ENCODE measurements around the gene HELZ.
"Not testable (repeated sequence)": the region's sequence is repeated elsewhere in the genome, so short reads cannot be mapped to it uniquely, and the experiment has no call there.

Gene HELZ

GRCh38 chr17:67044016-67044772 lies 200.8 kb downstream of the HELZ start, which contains the start of gene CACNG1:
Gene CACNG1 (plus strand): TSS chr17:67044554. CDS start chr17:67044661, 107 bp downstream.
- DNase-seq, result no peak

DNA sequence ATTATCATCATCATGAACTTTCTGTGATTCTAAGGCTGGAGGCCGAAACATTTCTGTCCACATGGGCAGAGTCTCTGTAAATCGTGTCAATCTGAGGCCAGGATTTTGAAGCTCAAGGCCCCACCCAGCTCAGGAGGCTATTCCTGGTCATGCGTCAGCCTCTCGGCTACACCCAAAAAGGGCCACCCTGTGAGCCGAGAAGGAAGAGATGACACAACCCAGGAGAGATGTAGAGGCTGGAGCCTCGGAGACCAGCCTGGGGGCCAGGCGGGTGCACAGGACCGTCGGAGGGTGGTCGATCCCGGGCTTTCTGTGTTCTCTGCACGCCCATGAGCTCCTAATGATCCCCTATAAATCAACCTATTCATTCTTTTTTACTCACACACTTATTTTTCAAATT lies 201.7 kb downstream of the HELZ start:
- no peak for DNase-seq

- DNase-seq, result no peak
Observed at GRCh38 chr17:67041941-67042899, 202.8 kb downstream of the HELZ start.

- DNase-seq, result no peak
Observed at GRCh38 chr17:67041531-67041930, 203.5 kb downstream of the HELZ start.

GRCh38 chr17:67041119-67041518 lies 203.9 kb downstream of the HELZ start:
- not testable (repeated sequence) for DNase-seq

DNA sequence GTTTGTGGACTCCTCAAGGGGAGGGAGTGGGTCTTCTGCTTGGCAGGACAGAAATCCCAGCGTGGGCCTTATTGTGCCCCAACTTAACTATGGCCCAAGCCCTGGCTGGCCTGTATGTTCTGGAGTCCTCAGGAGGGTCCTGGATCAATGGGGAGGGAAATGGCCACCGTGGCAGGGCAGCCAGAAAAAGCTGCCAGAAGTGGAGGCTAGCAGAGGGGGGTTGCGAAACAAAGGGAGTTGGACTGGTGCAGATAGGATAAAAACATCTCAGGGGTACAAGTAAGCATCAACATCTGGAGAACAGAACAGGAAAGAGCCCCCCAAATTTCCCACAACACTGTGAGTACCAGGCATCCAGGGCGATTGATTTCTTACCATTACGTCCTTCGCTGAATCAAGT lies 204.3 kb downstream of the HELZ start:
- no peak for DNase-seq

- no peak for DNase-seq
Observed at GRCh38 chr17:67038861-67039365, 206.1 kb downstream of the HELZ start.

- no peak for DNase-seq
Observed at GRCh38 chr17:67035131-67036083, 209.6 kb downstream of the HELZ start.

- no peak for DNase-seq
Observed at GRCh38 chr17:67033613-67034012, 211.4 kb downstream of the HELZ start.

DNA sequence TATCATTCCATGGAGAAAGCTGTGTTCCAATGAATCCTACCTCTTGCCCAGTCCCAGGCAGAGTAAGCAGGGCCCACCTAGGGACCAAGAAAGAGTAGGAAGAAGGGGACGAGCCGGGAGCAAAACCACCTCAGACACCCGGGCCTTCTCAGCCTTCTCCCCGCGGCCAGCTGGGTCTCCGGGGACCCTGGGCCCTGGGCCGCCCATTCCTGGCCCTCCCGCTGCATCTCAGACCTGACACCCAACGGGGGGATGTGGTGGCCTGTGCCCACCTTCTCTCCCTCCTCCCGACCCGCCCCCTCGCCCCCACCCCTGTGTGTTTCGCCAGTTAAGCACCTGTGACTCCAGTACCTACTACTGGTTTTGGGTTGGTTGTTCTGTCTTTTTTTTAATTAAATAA lies 212.0 kb downstream of the HELZ start:
- DNase-seq, result no peak

DNA sequence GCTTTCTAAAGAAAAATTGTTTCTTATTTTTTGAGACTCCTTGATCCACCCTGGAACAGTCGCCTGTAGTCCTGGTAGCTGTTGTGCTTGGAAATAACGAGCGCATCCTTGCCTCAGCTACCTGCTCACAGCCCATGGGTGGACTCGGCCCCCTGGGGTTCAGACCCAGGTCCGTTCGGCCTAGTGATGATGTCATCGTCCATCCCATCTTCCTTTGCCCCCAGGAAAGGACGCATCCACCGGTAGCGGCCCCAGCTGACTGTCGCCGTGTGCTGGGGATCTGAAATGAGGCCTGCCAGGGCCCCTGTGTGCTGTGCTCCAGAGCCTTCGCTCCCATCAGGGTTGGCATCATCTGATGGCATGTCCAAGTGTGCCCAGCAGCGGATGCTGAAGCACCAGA lies 212.6 kb downstream of the HELZ start:
- DNase-seq, result no peak

DNA sequence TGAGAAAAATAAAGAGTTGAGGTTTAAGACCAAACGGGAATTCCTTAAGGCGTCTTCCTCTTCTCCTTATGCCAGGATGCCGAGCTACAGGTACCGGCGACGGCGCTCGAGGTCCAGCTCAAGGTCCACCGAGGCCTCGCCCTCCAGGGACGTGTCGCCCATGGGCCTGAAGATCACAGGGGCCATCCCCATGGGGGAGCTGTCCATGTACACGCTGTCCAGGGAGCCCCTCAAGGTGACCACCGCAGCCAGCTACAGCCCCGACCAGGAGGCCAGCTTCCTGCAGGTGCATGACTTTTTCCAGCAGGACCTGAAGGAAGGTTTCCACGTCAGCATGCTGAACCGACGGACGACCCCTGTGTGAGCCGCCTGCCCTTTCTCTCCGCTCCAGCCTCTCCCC lies 214.4 kb downstream of the HELZ start:
- DNase-seq, result no peak

DNA sequence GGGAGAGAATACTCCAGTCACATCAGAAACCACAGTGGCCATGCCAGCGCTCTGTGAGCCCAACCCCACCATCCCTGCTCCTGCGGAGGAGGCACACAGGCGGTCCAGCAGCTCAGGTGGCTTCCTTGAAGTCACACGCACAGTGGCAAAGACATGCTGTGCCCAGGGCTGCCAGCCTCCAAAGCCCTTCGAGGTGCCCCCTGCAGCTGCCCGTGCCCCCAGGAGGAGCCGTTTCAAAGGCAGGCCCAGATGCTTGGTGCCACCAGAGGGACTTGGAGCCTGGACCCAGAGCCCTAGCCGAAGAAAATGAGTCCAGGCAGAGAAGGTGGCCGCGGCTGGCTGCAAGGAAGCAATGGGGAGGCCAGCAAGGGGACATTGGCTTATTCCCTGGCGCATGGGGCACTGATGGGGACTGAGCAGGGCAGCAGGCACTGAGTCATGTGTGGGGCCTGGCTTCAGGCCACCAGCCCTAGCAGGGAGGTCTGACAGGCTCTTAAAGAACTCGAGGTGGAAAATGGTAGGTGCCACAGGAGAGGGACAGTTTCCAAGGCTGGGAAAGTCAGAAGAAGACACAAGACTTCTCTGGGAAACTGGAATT lies 217.9 kb downstream of the HELZ start:
- DNase-seq, result no peak

GRCh38 chr17:67026341-67026740 lies 218.7 kb downstream of the HELZ start:
- no peak for DNase-seq

DNA sequence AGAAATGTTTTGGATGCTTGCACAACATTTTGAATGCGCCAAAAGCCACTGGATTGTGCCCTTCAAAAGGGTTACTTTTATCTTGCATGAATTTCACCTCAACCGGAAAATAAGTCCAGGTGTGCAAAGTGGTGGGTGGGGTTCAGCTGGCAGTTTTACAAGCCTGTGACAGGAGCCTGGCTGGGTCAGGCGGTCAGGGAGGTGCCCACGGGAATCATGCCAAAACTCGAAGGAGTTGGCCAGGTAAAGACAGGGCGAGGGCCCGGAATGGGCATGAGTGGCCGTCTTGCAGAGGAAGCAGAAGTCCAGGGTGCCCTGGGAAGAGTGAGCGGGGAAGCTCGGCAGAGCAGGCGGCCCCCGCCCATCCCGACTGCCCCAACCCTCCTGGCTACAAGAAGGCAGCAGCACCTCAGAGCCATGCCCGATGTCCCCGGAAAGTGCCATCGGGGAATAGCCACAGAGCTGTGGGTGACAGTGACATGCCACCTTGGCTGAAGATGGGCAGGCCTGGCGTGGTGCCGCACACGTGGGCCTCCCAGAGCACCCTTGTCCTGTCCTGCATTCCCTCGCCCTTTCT lies 219.7 kb downstream of the HELZ start:
- DNase-seq, result no peak

DNA sequence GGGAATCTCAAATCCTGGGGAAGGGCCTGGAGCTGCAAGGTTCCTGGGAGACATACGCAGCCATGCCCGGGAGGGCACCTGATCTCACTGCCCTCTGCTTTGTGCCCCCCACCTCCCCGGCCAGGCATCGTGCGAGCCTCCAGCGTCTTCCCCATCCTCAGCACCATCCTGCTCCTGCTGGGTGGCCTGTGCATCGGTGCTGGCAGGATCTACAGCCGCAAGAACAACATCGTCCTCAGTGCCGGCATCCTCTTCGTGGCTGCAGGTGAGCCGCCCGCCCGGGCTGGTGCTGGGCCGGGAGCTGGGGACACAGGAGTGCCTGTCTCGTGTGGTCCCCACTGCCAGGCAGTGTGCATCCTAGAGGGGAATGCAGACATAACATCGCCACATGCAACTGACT lies 220.3 kb downstream of the HELZ start:
- DNase-seq, result no peak

DNA sequence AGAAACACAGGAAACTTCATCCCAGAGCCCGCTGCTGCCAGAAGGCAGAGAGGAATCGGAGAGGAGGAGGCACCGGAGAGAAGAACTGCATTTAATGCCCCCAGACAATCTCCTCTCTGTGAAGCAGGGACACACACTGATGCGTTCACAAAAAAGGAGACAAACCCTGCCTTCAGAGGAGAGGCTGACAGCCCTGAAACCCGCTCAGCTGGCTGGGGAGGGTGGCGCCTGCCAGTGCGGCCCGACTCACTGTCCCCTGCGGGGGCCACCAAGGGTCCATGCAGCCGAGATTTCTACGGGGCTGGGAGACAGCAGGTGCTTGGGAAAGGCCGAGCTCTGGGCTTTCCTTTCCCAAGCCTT lies 222.6 kb downstream of the HELZ start:
- no peak for DNase-seq

GRCh38 chr17:67021743-67022450 lies 223.1 kb downstream of the HELZ start:
- no peak for DNase-seq

DNA sequence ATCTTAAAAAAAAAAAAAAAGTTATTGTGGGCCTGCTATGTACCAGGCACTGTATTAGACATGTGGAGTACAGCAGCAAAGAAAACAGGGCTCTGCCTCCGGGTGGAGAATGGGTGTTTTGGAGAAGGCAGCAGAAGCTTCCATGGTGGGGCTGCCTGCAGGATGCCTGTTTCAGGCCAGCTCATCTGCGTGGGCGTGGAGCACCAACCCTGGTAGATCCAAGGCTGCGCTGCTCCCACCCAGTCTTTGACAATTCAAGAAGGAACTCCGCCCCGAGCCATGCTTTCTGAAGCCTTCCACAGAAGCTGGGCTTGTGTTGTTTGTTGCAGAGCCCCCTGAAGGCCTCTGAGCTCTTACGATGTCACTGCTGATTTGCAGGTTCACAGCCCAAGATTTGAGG lies 223.8 kb downstream of the HELZ start:
- DNase-seq, result no peak

Measured in activated CD4-positive, CD25-positive, alpha-beta regulatory T cell treated with anti-CD3 and anti-CD28 coated beads, Interleukin-2, amount 50 U/mL, for 72 hours (primary cell).